Suppressor macrophage treated with lipopolysaccharide for 1 hour (primary cell): ENCODE data around the gene USP33.
"Not testable (repeated sequence)": the region's sequence is repeated elsewhere in the genome, so short reads cannot be mapped to it uniquely, and the experiment has no call there.

Source experiments
- DNase-seq, 3 donors: peaks; one replicate each; pipeline ENCODE4 v3.0.0-alpha.2; 2020 to 2022

USP33 gene

DNA sequence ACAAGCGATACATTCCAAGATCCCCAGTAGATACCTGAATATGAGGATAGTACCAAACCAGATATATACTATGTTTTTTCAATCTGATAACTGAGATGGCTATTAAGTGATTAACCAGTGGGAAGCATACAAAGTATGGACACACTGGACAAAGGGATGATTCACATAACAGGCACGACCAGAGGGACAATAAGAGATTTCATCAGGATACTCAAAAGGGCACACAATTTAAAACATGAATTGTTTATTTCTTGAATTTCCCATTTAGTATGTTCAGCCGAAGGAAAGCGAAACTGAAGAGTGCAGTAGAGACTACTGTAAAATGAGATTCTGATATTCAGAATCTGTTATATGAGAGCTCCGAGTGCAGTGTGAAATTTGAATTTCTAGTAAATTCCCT is 87.8 kb downstream of the USP33 start:
- DNase-seq, result no peak

DNA sequence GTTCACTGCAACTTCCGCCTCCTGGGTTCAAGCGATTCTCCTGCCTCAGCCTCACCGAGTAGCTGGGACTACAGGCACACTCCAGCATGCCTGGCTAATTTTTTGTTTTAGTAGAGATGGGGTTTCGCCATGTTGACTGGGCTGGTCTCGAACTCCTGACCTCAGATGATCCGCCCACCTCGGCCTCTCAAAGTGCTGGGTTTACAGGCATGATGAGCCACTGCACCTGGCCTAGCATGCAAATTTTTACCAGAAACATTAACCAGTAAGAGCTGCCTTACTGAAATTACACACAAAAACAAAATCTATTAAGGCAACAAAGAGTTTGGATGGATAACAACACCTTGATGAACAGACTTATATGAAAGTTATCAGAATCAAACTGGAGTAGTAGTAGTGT is 89.3 kb downstream of the USP33 start:
- DNase-seq, result no peak

DNA sequence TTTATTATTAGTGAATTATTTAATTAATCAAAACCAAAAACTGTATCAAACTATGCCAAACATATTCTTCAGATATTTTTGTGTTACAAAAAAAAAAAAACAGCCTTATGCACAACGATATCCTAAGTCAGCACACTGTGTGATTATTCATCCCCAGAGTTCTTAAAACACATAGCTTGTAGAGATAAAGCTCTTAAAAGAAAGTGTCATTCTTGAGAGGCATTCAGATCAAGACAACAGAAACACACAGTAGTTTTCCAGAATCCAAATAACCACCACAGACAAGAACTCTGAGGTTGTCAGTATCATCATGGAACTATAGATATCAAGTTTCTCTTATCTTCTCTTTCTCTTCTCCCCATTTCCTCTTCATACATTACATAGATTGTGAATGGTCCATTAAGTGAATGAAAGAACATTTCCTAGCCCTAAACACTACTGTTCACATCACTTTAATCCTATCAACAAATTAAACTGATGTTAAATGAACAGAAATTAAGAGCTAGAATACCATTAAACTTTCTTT is 90.7 kb downstream of the USP33 start:
- DNase-seq, result no peak

DNA sequence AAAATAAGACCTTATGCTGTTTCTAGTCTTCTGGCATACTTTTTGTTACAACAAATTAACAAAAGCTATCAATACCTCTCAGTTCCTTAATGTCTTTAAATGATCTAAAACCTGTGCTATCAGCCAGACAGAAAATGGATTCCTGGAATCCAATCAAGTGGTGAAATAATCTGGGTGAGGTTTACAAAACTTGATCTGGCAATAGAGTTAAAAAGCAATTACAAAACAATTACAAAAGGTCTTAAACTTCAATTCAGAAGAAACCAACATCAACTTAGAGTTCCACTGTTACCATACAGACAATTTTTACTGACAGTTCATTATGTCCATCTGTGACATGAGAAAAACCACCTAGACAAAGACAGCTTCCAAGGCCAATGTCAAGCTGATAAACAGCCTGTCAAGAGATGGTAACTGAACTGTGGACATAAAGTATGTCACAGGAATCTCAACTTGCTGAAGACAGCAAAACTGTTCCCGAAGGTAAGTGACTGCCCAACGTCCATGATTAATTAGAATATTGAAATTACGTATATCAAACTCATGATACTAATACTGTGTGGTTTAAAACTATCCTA is 94.6 kb downstream of the USP33 start:
- no peak for DNase-seq

DNA sequence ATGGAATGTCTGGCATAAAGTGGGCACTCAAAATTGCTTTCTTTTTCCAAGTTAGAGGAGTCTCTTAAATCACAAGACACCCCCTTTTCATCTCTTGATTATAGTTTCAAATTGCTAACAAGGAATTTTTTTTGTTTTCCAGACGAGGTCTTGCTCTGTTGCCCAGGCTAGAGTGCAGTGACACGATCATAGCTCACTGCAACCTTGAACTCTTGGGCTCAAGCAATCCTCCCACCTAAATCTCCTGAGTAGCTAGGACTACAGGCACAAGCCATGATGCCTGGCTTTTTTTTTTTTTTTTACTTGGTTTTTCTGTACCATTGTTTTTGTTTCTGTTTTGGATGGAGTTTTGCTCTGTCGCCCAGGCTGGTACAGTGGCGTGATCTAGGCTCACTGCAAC is 98.0 kb downstream of the USP33 start:
- DNase-seq, result no peak

DNA sequence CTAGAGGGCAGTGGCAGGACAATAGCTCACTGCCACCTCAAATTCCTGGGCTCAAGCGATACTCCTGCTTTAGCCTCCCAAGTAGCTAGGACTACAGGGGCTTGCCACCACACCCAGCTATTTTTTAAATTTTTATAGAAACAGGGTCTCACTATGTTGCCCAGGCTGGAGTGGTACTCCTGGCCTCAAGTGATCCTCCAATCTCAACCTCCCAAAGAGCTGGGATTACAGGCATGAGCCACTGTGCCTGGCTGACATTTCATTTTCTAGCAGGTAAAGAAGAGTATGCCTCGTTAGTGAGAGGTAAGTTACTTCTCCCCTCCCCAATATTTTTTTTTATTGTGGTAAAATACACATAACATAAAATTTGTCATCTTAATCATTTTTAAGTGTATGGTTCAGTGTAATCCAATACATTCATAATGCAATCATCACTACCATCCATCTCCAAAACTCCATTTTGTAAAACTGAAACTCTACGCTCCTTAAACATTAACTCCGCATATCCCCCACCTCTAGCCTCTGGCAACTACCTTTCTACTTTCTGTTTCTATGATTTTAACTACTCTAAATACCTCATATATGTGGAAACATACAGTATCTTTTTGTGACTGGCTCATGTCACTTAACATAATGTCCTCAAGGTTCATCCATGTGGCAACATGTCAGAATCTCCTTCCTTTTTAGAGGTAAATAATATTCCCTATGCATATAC is 99.6 kb downstream of the USP33 start:
- DNase-seq, result no peak

DNA sequence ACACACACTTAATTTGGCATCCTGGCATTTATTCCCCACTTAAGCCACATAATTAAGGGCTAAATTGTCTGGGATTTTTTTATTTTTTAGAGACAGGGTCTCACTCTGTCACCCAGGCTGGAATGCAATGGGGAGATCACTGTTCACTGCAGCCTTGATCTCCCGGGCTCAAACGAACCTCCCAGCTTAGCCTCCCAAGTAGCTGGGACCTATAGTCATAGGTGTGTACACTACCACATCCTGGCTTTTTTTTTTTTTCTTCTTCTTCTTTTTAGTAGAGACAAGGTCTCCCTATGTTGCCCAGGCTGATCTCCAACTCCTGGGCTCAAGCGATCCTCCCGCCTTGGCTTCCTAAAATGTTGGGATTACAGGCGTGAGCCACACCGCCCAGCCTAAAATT is 101.4 kb downstream of the USP33 start:
- no peak for DNase-seq

DNA sequence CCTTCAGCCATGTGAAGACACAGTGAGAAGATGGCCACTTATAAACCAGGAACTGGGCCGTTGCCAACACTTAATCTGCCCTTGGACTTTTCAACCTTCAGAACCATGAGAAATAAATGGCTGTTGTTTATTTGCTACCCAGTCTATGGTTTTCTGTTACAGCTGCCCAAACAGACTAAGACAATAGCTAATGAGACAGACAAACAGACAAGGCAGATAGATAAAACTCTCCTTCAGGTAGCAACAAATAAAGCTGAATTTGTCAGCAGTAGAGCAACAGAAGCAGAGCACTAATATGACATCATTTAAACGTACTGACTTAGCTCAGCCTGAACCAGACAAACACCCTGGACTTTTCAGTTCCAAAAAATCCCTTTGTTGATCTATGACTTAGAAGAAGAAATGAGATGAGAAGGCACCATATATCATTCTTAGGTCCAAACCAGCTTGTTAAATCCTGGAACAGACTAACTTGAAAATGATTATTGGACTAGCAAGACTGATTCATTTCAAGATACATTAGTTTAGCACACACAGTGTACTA is 104.1 kb downstream of the USP33 start:
- DNase-seq, result no peak

DNA sequence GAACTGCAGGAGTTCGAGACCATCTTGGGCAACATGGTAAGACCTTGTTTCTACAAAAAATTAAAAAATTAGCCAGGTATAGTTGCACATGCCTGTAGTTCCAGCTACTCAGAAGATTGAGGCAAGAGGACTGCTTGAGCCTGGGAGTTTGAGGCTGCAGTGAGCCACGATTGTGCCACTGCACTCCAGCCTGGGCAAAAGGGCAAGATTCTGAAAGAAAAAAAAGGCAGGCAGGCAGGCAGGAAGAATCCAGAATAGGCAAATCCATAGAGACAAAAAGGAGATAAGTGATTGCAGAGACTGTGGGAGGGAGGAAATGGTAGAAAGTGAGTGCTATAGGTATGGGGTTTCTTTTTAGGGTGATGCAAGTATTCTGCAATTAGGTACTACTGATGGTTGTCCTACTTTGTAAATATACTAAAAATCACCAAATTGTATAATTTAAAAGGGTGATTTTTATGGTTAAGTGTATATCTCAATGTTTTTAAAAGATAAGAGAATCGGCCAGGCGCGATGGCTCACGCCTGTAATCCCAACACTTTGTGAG is 106.6 kb downstream of the USP33 start:
- no peak for DNase-seq

DNA sequence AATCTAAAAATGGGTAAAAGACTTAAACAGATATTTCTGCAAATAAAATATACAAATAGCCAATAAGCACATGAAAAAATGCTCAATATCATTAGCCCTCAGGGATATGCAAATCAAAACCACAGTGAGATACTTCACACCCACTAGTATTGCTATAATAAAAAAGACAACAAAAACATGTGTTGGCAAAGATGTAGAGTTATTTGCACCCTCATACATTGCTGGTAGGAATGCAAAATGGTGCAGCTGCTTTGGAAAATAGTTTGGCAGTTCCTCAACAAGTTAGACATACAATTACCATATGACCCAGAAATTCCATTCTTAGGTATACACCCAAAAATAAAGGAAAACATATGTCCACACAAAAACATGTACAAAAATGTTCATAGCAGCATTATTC is 107.4 kb downstream of the USP33 start:
- no peak for DNase-seq

DNA sequence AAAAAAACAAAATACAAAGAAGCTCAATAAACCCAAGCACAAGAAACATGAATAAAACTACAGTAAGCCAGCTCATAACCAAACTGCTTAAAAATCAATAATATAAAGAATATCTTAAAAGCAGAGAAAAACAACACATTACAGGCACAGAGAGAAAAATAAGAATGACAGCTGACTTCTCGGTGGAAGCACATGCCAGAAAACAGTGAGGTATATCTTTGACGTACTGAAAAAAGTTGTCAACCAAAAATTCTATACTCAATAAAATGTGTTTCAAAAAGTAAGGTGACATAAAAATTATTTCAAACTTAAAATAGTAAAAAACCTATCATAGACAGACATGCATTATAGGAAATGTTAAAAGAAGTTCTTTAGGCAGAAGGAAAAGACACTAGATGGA is 110.5 kb downstream of the USP33 start:
- no peak for DNase-seq

DNA sequence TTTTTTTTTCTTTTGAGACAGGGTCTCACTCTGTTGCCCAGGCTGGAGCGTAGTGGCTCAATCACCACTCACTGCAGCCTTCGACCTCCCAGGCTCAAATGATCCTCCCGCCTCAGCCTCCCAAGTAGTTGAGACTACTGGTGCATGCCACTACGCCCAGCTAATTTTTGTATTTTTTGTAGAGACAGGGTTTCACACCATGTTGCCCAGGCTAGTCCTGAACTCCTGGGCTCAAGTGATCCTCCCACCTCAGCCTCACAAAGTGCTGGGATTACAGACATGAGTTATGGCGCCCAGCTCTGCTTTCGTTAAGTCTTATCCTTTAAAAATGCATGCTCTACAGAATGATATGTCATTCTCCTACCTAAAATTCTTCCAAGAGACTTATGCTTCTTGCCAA is 113.4 kb downstream of the USP33 start:
- not testable (repeated sequence) for DNase-seq
